Heart right ventricle (tissue), 16 donors: ENCODE data around the gene NKD1. TPM values are rescaled to one million over a fixed set of nuclear protein-coding genes. Genes with fewer than 3 reads are reported as not detected.
A peak's percentile ranks its signal among the peaks of the same experiment; 100 is the strongest.

Source experiments
- ATAC-seq, 8 donors: fragments of 200-7000 bp; cut with Tn5 transposase; one replicate each; pipeline ENCODE4 v1.9.1; 2020; ENCODE audit warnings: mild to moderate bottlenecking in 8 of 8, moderate library complexity in 8 of 8, moderate number of reproducible peaks in 1 of 8
- DNase-seq, 2 donors: peaks; one replicate each; pipeline ENCODE4 v3.0.0-alpha.2; 2020
- H3K27ac ChIP-seq, 10 donors: fragments of 200-600 bp; sonication (generic) in 2 of 10; one replicate each; pipeline versions ENCODE4 v1.5.0 to v1.8.0; 2020 to 2022; ENCODE audit warnings: mild to moderate bottlenecking in 3 of 10
- H3K27me3 ChIP-seq, 7 donors: fragments of 200-600 bp; one replicate each; pipeline ENCODE4 v1.8.0; 2021 to 2022; ENCODE audit warnings: mild to moderate bottlenecking in 2 of 7
- H3K36me3 ChIP-seq, 9 donors: fragments of 200-600 bp; sonication (generic) in 1 of 9; one replicate each; pipeline versions ENCODE4 v1.5.0 to v1.8.0; 2020 to 2022; ENCODE audit warnings: mild to moderate bottlenecking in 2 of 9
- H3K4me1 ChIP-seq, 9 donors: fragments of 200-600 bp; sonication (generic) in 1 of 9; one replicate each; pipeline versions ENCODE4 v1.5.0 to v1.8.0; 2020 to 2022; ENCODE audit warnings: mild to moderate bottlenecking in 4 of 9
- H3K4me3 ChIP-seq, 10 donors: fragments of 200-600 bp; sonication (generic) in 2 of 10; one replicate each; pipeline versions ENCODE4 v1.5.0 to v1.8.0; 2020 to 2022; ENCODE audit warnings: mild to moderate bottlenecking in 7 of 10, moderate library complexity in 2 of 10
- H3K9me3 ChIP-seq, 11 donors: fragments of 200-600 bp in 10 of 11; sonication (generic) in 2 of 11; one replicate each; pipeline versions ENCODE4 v1.5.0 to v1.8.0; 2013 to 2022; ENCODE audit warnings: mild to moderate bottlenecking in 2 of 11, control low read depth in 1 of 11, moderate library complexity in 1 of 11
- CTCF ChIP-seq, 9 donors: fragments of 200-600 bp; sonication (generic) in 2 of 9; IDR thresholded peaks; one replicate each; pipeline versions ENCODE4 v1.5.0 to v1.8.0; 2021 to 2022; ENCODE audit warnings: antibody characterized with exemption in 9 of 9, mild to moderate bottlenecking in 5 of 9, moderate library complexity in 1 of 9
- WGBS, 2 donors: extraction: QIAGEN DNeasy Blood & Tissue Kit; methylation state at CpG; one replicate each; pipeline ENCODE4 v1.1.7; 2013; ENCODE audit warnings: inconsistent platforms in 1 of 2; 5-methylcytosine and 5-hydroxymethylcytosine counted together
- intact Hi-C, 10 donors: fragments of 100-400 bp; cut with DNase I; formaldehyde crosslinking; loops; one replicate each; pipeline versions ENCODE4 v1.11.1 to v1.14.2; 2022
- polyA plus RNA-seq, 2 donors: library from polyadenylated mRNA; stranded (reverse); fragments of 200-250 nt; gene quantifications; one replicate each; pipeline ENCODE4 v1.2.3, GENCODE V29; 2013
- total RNA-seq, 10 donors: library from RNA; stranded (reverse); fragmentation: NEBNext Ultra II Directional in 3 of 10; extraction: Animal tissue kit (Norgen Biotek cat#: 25700) in 3 of 10; gene quantifications; one replicate each; pipeline versions ENCODE4 v1.2.1 to v1.2.4, GENCODE V29; 2021 to 2023
- donor health status: Arrhythmogenic right ventricular cardiomyopathy.
- donor health status: ischemic (EF 13 %, LVEDD 7.1; RV severe dilation, severe dysfunction).
- donor health status: healthy with polysubstance abuse.
- donor health status: DM: no; HTN: yes; CAD: no.
- donor health status: DM: no; HTN: no; CAD: no.
- donor health status: ischemic (EF 25% LVEDD 6.9; RV normal size, moderate dysfunction).
- donor health status: ischemic (EF 25% LVEDD 5.7; RV mildly dilated, moderate dysfunction).
- donor health status: healthy.
- donor health status: DM: yes; HTN: yes; CAD: no.
- donor health status: Ischemic cardiomyopathy.
- donor health status: ischemic (EF 35%, LVEDD 5.7; RV mildly dilated, moderate dysfunction).
- donor health status: nonischemic (EF 11% LVEDD 7.7; RV severe dilation, severe dysfunction).
- donor health status: DM: yes; HTN: yes; CAD: no.
- donor health status: PGD.
- donor health status: ischemic (EF 29% LVEDD 5.4; RV normal size, mild dysfunction).
- donor health status: nonischemic (EF 23%, LVEDD 6.1; RV moderate dilation, normal function).

The NKD1 gene
- total and polyA plus RNA-seq, 12 donors = 0.22 to 1.1 (median 0.42) TPM

DNA sequence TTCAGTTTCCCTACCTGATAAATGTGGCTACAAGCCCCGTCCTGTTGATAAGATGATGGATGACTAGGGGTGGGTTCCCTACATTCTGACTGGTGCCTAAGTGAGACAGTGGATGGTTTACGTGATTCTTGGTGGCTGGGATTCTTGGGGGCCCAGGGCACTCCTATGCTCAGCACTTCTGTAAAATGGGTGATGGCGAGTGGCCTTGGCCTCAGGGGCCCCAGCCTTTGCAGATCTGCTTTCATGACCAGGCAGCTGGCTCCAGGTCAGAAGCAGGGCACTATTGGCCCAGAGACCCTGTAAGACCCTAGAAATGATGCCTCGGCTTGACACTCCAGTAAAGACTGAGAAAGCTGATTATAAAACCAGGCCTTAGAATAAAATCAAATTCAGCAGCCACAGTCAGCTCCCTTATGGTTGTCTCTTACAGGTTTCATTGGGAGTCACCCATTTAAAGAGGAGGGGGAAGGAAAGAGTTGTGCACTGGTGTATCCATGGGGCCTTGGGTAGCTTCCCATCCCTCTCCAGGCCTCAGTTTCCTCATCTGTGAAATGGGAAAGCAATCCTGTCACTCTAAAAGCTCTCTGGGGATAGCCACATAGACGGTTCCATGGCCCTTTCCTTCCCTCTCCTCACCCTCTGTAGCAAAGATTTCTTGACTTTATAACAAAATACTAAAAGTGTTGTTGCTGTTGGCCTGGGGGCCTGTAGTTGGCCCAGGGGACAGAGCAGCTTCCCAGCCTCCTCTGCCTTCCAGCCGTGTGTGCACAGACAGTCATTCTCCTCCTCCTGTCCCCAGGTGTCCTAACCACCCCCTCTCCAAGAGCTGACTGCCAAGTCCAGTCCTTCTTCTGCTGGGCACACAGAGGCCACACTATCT, 131.7 kb downstream of the NKD1 start:
- no peak for ATAC-seq
- WGBS, 2 donors = 89 to 92% methylated on average over 6 of the region's 6 CpGs
- intact Hi-C loops = loop anchor here in 2 of 10 donors (5.0 to 10.0 kb wide), 2 partner anchors 67 to 125 kb away; no protein-coding TSS in a partner anchor
- Histone ChIP-seq H3K4me3 (peak overlapping the region in 2 of 10 donors; percentile 34 to 68), H3K9me3 (no peaks in the 10 kb centered on the region), H3K4me1 (peaks cover 0 to 54% (median 0%) of the 10 kb centered on the region in 9 donors), H3K27ac (peak overlapping the region in 2 of 10 donors; percentile 69 to 97), H3K27me3 (peaks cover 0 to 9% (median 2%) of the 10 kb centered on the region in 7 donors), H3K36me3 (peaks cover 0 to 27% (median 0%) of the 10 kb centered on the region in 9 donors)
- no peak for DNase-seq
- no peak for TF ChIP-seq CTCF (IDR thresholded peaks at IDR 0.05)

GRCh38 chr16:50680556-50680893, 132.3 kb downstream of the NKD1 start:
- peaks cover 0 to 60% (median 0%) of the 10 kb centered on the region in 9 donors for H3K4me1 ChIP-seq
- no peak for ATAC-seq
- H3K9me3 ChIP-seq = no peaks in the 10 kb centered on the region
- H3K27ac ChIP-seq = peak overlapping the region in 4 of 10 donors; percentile 18 to 97 (median 56)
- no peak for TF ChIP-seq CTCF (IDR thresholded peaks at IDR 0.05)
- 89% methylated on average over 3 of the region's 3 CpGs for WGBS, 2 donors
- DNase-seq = no peak
- H3K4me3 ChIP-seq = peak overlapping the region in 7 of 10 donors; percentile 23 to 68 (median 27)
- intact Hi-C loops = no loop called here
- peaks cover 0 to 21% (median 0%) of the 10 kb centered on the region in 9 donors for H3K36me3 ChIP-seq
- H3K27me3 ChIP-seq = peaks cover 0 to 5% (median 0%) of the 10 kb centered on the region in 7 donors

GRCh38 chr16:50681021-50681885, 133.1 kb downstream of the NKD1 start, which contains the start of gene SNX20:
Gene SNX20 (minus strand): TSS chr16:50681312. CDS start chr16:50677526, 3,786 bp downstream.
- 71 to 83% methylated on average over 16 of the region's 16 CpGs for WGBS, 2 donors
- peaks cover 0 to 5% (median 0%) of the 10 kb centered on the region in 7 donors for H3K27me3 ChIP-seq
- H3K4me1 ChIP-seq = peaks cover 0 to 67% (median 0%) of the 10 kb centered on the region in 9 donors
- H3K9me3 ChIP-seq = no peaks in the 10 kb centered on the region
- no peak for TF ChIP-seq CTCF (IDR thresholded peaks at IDR 0.05)
- peaks cover 0 to 14% (median 0%) of the 10 kb centered on the region in 9 donors for H3K36me3 ChIP-seq
- peak within 1 kb of the TSS in 7 of 10 donors; percentile 23 to 68 (median 27) for H3K4me3 ChIP-seq
- peak in 7 of 8 donors; percentile 49 to 70 (median 62) for ATAC-seq
- intact Hi-C loops = no loop called here
- DNase-seq = no peak
- peak within 1 kb of the TSS in 4 of 10 donors; percentile 18 to 97 (median 56) for H3K27ac ChIP-seq
